PC-9 (cell line): ENCODE results near the gene ATXN8OS. TPM values are rescaled to one million over a fixed set of nuclear protein-coding genes. Genes with fewer than 3 reads are reported as not detected.

Experiments
- BruUV-seq: library from RNA; stranded (reverse); fragments of 400-500 nt; replicated peaks from 2 replicates; lab custom pipeline; 2021; lab: Mats Ljungman, UMichigan
- CTCF ChIA-PET: fragments of 300-600 bp; sonication (Branson Sonifier 250); formaldehyde crosslinking; loops from one replicate; lab custom pipeline; 2022; ENCODE audit warnings: antibody characterized with exemption; lab: Charles Lee
- POLR2A ChIA-PET: fragments of 300-600 bp; sonication (Branson Sonifier 250); formaldehyde crosslinking; loops from one replicate; lab custom pipeline; 2022; ENCODE audit warnings: antibody characterized with exemption; ENCODE audit not compliant: unreplicated experiment; lab: Charles Lee
- DNase-seq, 2 experiments: peaks; one replicate each; pipeline versions ENCODE4 v3.0.0 to v3.0.0-alpha.2; 2015 to 2022; ENCODE audit warnings: mixed read lengths in 1 of 2
- H2AFZ ChIP-seq: fragments of 200-600 bp; sonication (generic); 2 replicates; pipeline ENCODE4 v1.8.1; 2017; ENCODE audit warnings: antibody characterized with exemption
- H3F3A ChIP-seq: fragments of 200-600 bp; sonication (generic); 2 replicates; pipeline ENCODE4 v1.8.1; 2017; ENCODE audit warnings: antibody characterized with exemption, mild to moderate bottlenecking, low read depth; ENCODE audit not compliant: insufficient read depth
- H3K27ac ChIP-seq: fragments of 200-600 bp; sonication (generic); 2 replicates; pipeline ENCODE4 v1.6.1; 2016; ENCODE audit warnings: mixed run types
- H3K27me3 ChIP-seq: fragments of 200-600 bp; sonication (generic); 2 replicates; pipeline ENCODE4 v1.6.1; 2016; ENCODE audit warnings: low read depth, mixed run types; ENCODE audit not compliant: insufficient read depth
- H3K36me3 ChIP-seq: fragments of 200-600 bp; sonication (generic); 2 replicates; pipeline ENCODE4 v1.6.1; 2016; ENCODE audit warnings: low read depth, mixed run types
- H3K4me1 ChIP-seq: fragments of 200-600 bp; sonication (generic); replicated peaks from 2 replicates; pipeline ENCODE4 v1.6.1; 2016; ENCODE audit warnings: mixed run types; ENCODE audit not compliant: insufficient read depth
- H3K4me2 ChIP-seq: fragments of 200-600 bp; sonication (generic); 2 replicates; pipeline ENCODE4 v1.6.1; 2017; ENCODE audit warnings: mixed run types
- H3K4me3 ChIP-seq: fragments of 200-600 bp; sonication (generic); 2 replicates; pipeline ENCODE4 v1.6.1; 2016; ENCODE audit warnings: mixed run types
- H3K79me2 ChIP-seq: fragments of 200-600 bp; sonication (generic); 2 replicates; pipeline ENCODE4 v1.6.1; 2017; ENCODE audit warnings: low read depth, mixed run types
- H3K9me2 ChIP-seq: fragments of 200-600 bp; sonication (generic); 2 replicates; pipeline ENCODE4 v1.8.1; 2017; ENCODE audit warnings: mild to moderate bottlenecking; ENCODE audit not compliant: insufficient read depth
- H3K9me3 ChIP-seq: fragments of 200-600 bp; sonication (generic); 2 replicates; pipeline ENCODE4 v1.8.1; 2016; ENCODE audit warnings: low read depth; ENCODE audit not compliant: insufficient read depth
- H4K20me1 ChIP-seq: fragments of 200-600 bp; sonication (generic); 2 replicates; pipeline ENCODE4 v1.8.1; 2017; ENCODE audit not compliant: insufficient read depth
- CTCF ChIP-seq: fragments of 200-600 bp; sonication (generic); conservative IDR thresholded peaks from 2 replicates; pipeline ENCODE4 v1.6.1; 2017; ENCODE audit warnings: mixed run types, antibody characterized with exemption, mild to moderate bottlenecking, moderate library complexity
- EZH2 ChIP-seq: fragments of 200-600 bp; sonication (generic); IDR thresholded peaks from 2 replicates; pipeline ENCODE4 v1.8.0; 2017; ENCODE audit warnings: antibody characterized with exemption, low read depth
- intact Hi-C: fragments of 100-400 bp; cut with micrococcal nuclease; formaldehyde crosslinking; loops from one replicate; pipeline ENCODE4 v1.10.0; 2022; ENCODE audit not compliant: unreplicated experiment
- total RNA-seq: library from RNA; stranded (reverse); gene quantifications from 2 replicates; pipeline ENCODE4 v1.2.3, GENCODE V29; 2021

ATXN8OS gene
- total RNA-seq, 1 experiment from 2014 or later, result not detected

DNA sequence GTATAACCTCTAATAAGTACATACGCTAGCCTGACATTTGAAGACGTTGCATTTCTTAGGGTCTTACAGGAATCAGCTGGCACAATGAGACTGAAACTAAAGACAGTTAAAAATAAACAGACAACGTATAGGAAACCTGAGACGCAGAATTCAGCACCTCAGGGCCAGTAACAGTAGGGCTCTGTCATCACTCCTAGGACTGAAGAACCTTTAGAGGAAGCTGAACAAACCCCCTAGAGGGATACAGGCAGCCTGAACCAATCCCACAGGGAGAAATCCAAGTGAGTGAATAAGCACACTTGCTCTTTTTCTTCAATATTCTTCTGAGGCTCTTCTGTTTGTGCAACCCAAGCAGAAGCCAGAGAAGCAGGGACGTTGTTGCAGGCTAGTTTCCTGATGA lies 54.5 kb downstream of the ATXN8OS start:
- H3K36me3 ChIP-seq, result no peaks in the 10 kb centered on the region
- H3K27ac ChIP-seq, result no peak overlapping the region
- no peak overlapping the region for H3K4me3 ChIP-seq
- no peaks in the 10 kb centered on the region for H3K27me3 ChIP-seq
- no peaks in the 10 kb centered on the region for H3K79me2 ChIP-seq
- H3K9me2 ChIP-seq, result no peaks in the 10 kb centered on the region
- no peaks in the 10 kb centered on the region for H3K4me1 ChIP-seq
- no peak for TF ChIP-seq CTCF
- TF ChIP-seq EZH2, result no peak
- no peak for DNase-seq
- H2AFZ ChIP-seq, result no peak overlapping the region
- CTCF ChIA-PET, result no interaction called here
- no peak overlapping the region for H3K4me2 ChIP-seq
- H3F3A ChIP-seq, result no peaks in the 10 kb centered on the region
- H4K20me1 ChIP-seq, result no peaks in the 10 kb centered on the region
- no TSS peak for BruUV-seq
- intact Hi-C loops, result no loop called here
- no peaks in the 10 kb centered on the region for H3K9me3 ChIP-seq
- POLR2A ChIA-PET, result no interaction called here

GRCh38 chr13:70170689-70171088 lies 63.1 kb downstream of the ATXN8OS start:
- no peak for TF ChIP-seq CTCF
- TF ChIP-seq EZH2, result no peak
- ChIA-PET POLR2A (no interaction called here), CTCF (no interaction called here)
- no peak overlapping the region for H3K4me3 ChIP-seq
- H3F3A ChIP-seq, result no peaks in the 10 kb centered on the region
- no peak overlapping the region for H3K4me2 ChIP-seq
- DNase-seq, result no peak
- no peaks in the 10 kb centered on the region for H3K36me3 ChIP-seq
- no TSS peak for BruUV-seq
- H3K9me2 ChIP-seq, result no peaks in the 10 kb centered on the region
- no peaks in the 10 kb centered on the region for H4K20me1 ChIP-seq
- H3K4me1 ChIP-seq, result no peaks in the 10 kb centered on the region
- H3K79me2 ChIP-seq, result no peaks in the 10 kb centered on the region
- no peak overlapping the region for H2AFZ ChIP-seq
- no peaks in the 10 kb centered on the region for H3K9me3 ChIP-seq
- no peak overlapping the region for H3K27ac ChIP-seq
- intact Hi-C loops, result no loop called here
- no peaks in the 10 kb centered on the region for H3K27me3 ChIP-seq

- no TSS peak for BruUV-seq
- no peak overlapping the region for H3K4me3 ChIP-seq
- H3K4me1 ChIP-seq, result no peaks in the 10 kb centered on the region
- H3K36me3 ChIP-seq, result no peaks in the 10 kb centered on the region
- no peak overlapping the region for H3K27ac ChIP-seq
- H3K9me2 ChIP-seq, result no peaks in the 10 kb centered on the region
- CTCF ChIA-PET, result no interaction called here
- no peak for DNase-seq
- TF ChIP-seq CTCF (no peak), EZH2 (no peak)
- no peaks in the 10 kb centered on the region for H3K79me2 ChIP-seq
- no peaks in the 10 kb centered on the region for H4K20me1 ChIP-seq
- no peak overlapping the region for H2AFZ ChIP-seq
- H3K9me3 ChIP-seq, result no peaks in the 10 kb centered on the region
- POLR2A ChIA-PET, result no interaction called here
- H3K27me3 ChIP-seq, result no peaks in the 10 kb centered on the region
- H3K4me2 ChIP-seq, result no peak overlapping the region
- intact Hi-C loops, result no loop called here
- no peaks in the 10 kb centered on the region for H3F3A ChIP-seq
Observed at GRCh38 chr13:70171151-70171550, 63.5 kb downstream of the ATXN8OS start.
